Neural cell (in vitro differentiated cells): ENCODE measurements around the gene ELK3.

Experiments
- CTCF ChIP-seq: fragments of 450-650 bp; IDR thresholded peaks from 2 replicates; pipeline ENCODE4 v1.5.1; 2014; ENCODE audit warnings: antibody characterized with exemption, mild to moderate bottlenecking, moderate library complexity; ENCODE audit not compliant: poor library complexity, severe bottlenecking
- EP300 ChIP-seq: fragments of 450-650 bp; conservative IDR thresholded peaks from 2 replicates; pipeline ENCODE4 v1.6.1; 2014; ENCODE audit warnings: antibody characterized with exemption, mild to moderate bottlenecking, moderate library complexity; ENCODE audit not compliant: poor library complexity, severe bottlenecking
- EZH2 ChIP-seq: fragments of 200-600, 300-800 bp; shearing (Covaris generic), sonication (generic); IDR thresholded peaks from 2 replicates; pipeline ENCODE4 v1.6.1; 2014; ENCODE audit warnings: antibody characterized with exemption, low read length, borderline replicate concordance, mild to moderate bottlenecking; ENCODE audit not compliant: insufficient read depth, poor library complexity, severe bottlenecking
- POLR2AphosphoS5 ChIP-seq: IDR thresholded peaks from 2 replicates; pipeline ENCODE4 v1.6.1; 2012
- RAD21 ChIP-seq: fragments of 450-650 bp; conservative IDR thresholded peaks from 2 replicates; pipeline ENCODE4 v1.6.1; 2014; ENCODE audit warnings: antibody characterized with exemption, mild to moderate bottlenecking, moderate library complexity
- SMC3 ChIP-seq: fragments of 450-650 bp; conservative IDR thresholded peaks from 2 replicates; pipeline ENCODE4 v1.6.1; 2014; ENCODE audit warnings: antibody characterized with exemption, mild to moderate bottlenecking, moderate library complexity; ENCODE audit not compliant: poor library complexity
- TAF1 ChIP-seq: IDR thresholded peaks from 2 replicates; pipeline ENCODE4 v1.6.1; 2012; ENCODE audit warnings: low read depth

- no peak for TF ChIP-seq CTCF
- no peak for TF ChIP-seq TAF1
- no peak for TF ChIP-seq EP300
- TF ChIP-seq POLR2AphosphoS5 = no peak
- no peak for TF ChIP-seq EZH2
- TF ChIP-seq RAD21 = no peak
- no peak for TF ChIP-seq SMC3
Measured at GRCh38 chr12:96150442-96150841, 43.7 kb upstream of the ELK3 start.
